Colonic mucosa (tissue), 4 donors: Measurements from ENCODE around the gene PECR. TPM values are rescaled to one million over a fixed set of nuclear protein-coding genes. Genes with fewer than 3 reads are reported as not detected.

Experiments used
- DNase-seq: peaks from one replicate; pipeline ENCODE4 v3.0.0-alpha.2; 2020
- H3K27ac ChIP-seq: fragments of 200-600 bp; one replicate; pipeline ENCODE4 v1.8.0; 2021
- H3K27me3 ChIP-seq: fragments of 200-600 bp; one replicate; pipeline ENCODE4 v1.8.0; 2021
- H3K36me3 ChIP-seq: fragments of 200-600 bp; one replicate; pipeline ENCODE4 v1.8.0; 2021
- H3K4me1 ChIP-seq: fragments of 200-600 bp; one replicate; pipeline ENCODE4 v1.8.0; 2021; ENCODE audit warnings: mild to moderate bottlenecking
- H3K4me3 ChIP-seq: fragments of 200-600 bp; one replicate; pipeline ENCODE4 v1.8.0; 2021
- H3K9ac ChIP-seq, 2 donors: one replicate each; pipeline ENCODE4 v1.7.0; 2013; ENCODE audit warnings: control low read depth in 2 of 2, low read depth in 2 of 2, low read length in 2 of 2
- H3K9me3 ChIP-seq: fragments of 200-600 bp; one replicate; pipeline ENCODE4 v1.8.0; 2021
- CTCF ChIP-seq: fragments of 200-600 bp; IDR thresholded peaks from one replicate; pipeline ENCODE4 v1.8.0; 2022; ENCODE audit warnings: antibody characterized with exemption, mild to moderate bottlenecking
- intact Hi-C: fragments of 100-400 bp; cut with DNase I; formaldehyde crosslinking; loops from one replicate; pipeline ENCODE4 v1.14.1; 2022
- total RNA-seq, 2 donors: library from RNA; stranded (reverse); fragmentation: NEBNext Ultra II Directional in 1 of 2; extraction: Animal tissue kit (Norgen Biotek cat#: 25700) in 1 of 2; gene quantifications; one replicate each; pipeline ENCODE4 v1.2.1, GENCODE V29; 2021
- donor health status: healthy.
- donor health status: DM: no; HTN: no; CAD: no.
- donor health status: DM: no; HTN: no; CAD: no.

PECR gene
- total RNA-seq, 2 donors from 2014 or later = 15.9 to 22.5 TPM

- Histone ChIP-seq H3K36me3 (no peaks in the 10 kb centered on the region), H3K9me3 (no peaks in the 10 kb centered on the region), H3K27me3 (no peaks in the 10 kb centered on the region), H3K4me3 (no peak overlapping the region), H3K27ac (no peak overlapping the region), H3K4me1 (peaks cover 4% of the 10 kb centered on the region), H3K9ac (no peak overlapping the region)
- intact Hi-C loops = no loop called here
- no peak for TF ChIP-seq CTCF
- no peak for DNase-seq
Observed at GRCh38 chr2:216071111-216071851, 10.3 kb downstream of the PECR start.

GRCh38 chr2:216070195-216070594 lies 11.4 kb downstream of the PECR start:
- DNase-seq = no peak
- Histone ChIP-seq H3K27me3 (no peaks in the 10 kb centered on the region), H3K9ac (no peak overlapping the region), H3K27ac (no peak overlapping the region), H3K9me3 (no peaks in the 10 kb centered on the region), H3K36me3 (no peaks in the 10 kb centered on the region), H3K4me1 (no peaks in the 10 kb centered on the region), H3K4me3 (no peak overlapping the region)
- intact Hi-C loops = no loop called here
- no peak for TF ChIP-seq CTCF

- Histone ChIP-seq H3K9me3 (no peaks in the 10 kb centered on the region), H3K9ac (no peak overlapping the region), H3K27me3 (no peaks in the 10 kb centered on the region), H3K4me3 (no peak overlapping the region), H3K27ac (no peak overlapping the region), H3K4me1 (no peaks in the 10 kb centered on the region), H3K36me3 (no peaks in the 10 kb centered on the region)
- DNase-seq = no peak
- intact Hi-C loops = no loop called here
- no peak for TF ChIP-seq CTCF
Observed at GRCh38 chr2:216069028-216069427, 12.6 kb downstream of the PECR start.

- Histone ChIP-seq H3K4me1 (no peaks in the 10 kb centered on the region), H3K36me3 (no peaks in the 10 kb centered on the region), H3K27ac (no peak overlapping the region), H3K9me3 (no peaks in the 10 kb centered on the region), H3K4me3 (no peak overlapping the region), H3K27me3 (no peaks in the 10 kb centered on the region), H3K9ac (no peak overlapping the region)
- TF ChIP-seq CTCF = no peak
- DNase-seq = no peak
- intact Hi-C loops = no loop called here
Observed at GRCh38 chr2:216066230-216066629, 15.4 kb downstream of the PECR start.

- TF ChIP-seq CTCF = no peak
- intact Hi-C loops = no loop called here
- Histone ChIP-seq H3K4me3 (no peak overlapping the region), H3K27me3 (no peaks in the 10 kb centered on the region), H3K36me3 (no peaks in the 10 kb centered on the region), H3K27ac (no peak overlapping the region), H3K4me1 (no peaks in the 10 kb centered on the region), H3K9me3 (no peaks in the 10 kb centered on the region), H3K9ac (no peak overlapping the region)
- no peak for DNase-seq
Observed at GRCh38 chr2:216064665-216065064, 16.9 kb downstream of the PECR start.
